Brain microvascular endothelial cell (primary cell): ENCODE results near the gene HSD11B1L.

Source experiments
- DNase-seq: peaks from one replicate; pipeline ENCODE4 v3.0.0-alpha.2; 2020
- H3K27ac ChIP-seq: fragments of 250-450 bp; sonication (Bioruptor Pico); 2 replicates; pipeline ENCODE4 v1.5.1; 2020; ENCODE audit warnings: mild to moderate bottlenecking, moderate library complexity
- H3K27me3 ChIP-seq: fragments of 250-450 bp; sonication (Bioruptor Pico); replicated peaks from 2 replicates; pipeline ENCODE4 v1.5.1; 2020; ENCODE audit warnings: mild to moderate bottlenecking
- H3K36me3 ChIP-seq: fragments of 250-450 bp; sonication (Bioruptor Pico); replicated peaks from 2 replicates; pipeline ENCODE4 v1.5.1; 2020; ENCODE audit warnings: mild to moderate bottlenecking
- H3K4me3 ChIP-seq: 2 replicates; pipeline ENCODE4 v1.5.1; 2011; ENCODE audit warnings: low read depth, mild to moderate bottlenecking, control low read depth, low read length, moderate library complexity
- CTCF ChIP-seq: IDR thresholded peaks from 2 replicates; pipeline ENCODE4 v1.5.1; 2011; ENCODE audit warnings: low read depth, mild to moderate bottlenecking, moderate library complexity, low read length, control low read depth, inconsistent platforms; ENCODE audit errors: missing control alignments
- in situ Hi-C: cut with HindIII; loops from 2 replicates; pipeline ENCODE4 v1.10.0; 2017; ENCODE audit warnings: low sequenced_read_pairs, low pct_ligation_motif_present

HSD11B1L gene

GRCh38 chr19:5666921-5667610 lies 13.8 kb upstream of the HSD11B1L start:
- in situ Hi-C loops: no loop called here
- Histone ChIP-seq H3K27me3 (no peaks in the 10 kb centered on the region), H3K4me3 (no peak overlapping the region), H3K27ac (no peak overlapping the region), H3K36me3 (peaks cover 72% of the 10 kb centered on the region)
- DNase-seq: no peak
- no peak for TF ChIP-seq CTCF

GRCh38 chr19:5667751-5668271 lies 13.0 kb upstream of the HSD11B1L start:
- TF ChIP-seq CTCF: no peak
- DNase-seq: no peak
- Histone ChIP-seq H3K27ac (no peak overlapping the region), H3K4me3 (no peak overlapping the region), H3K36me3 (peaks cover 64% of the 10 kb centered on the region), H3K27me3 (no peaks in the 10 kb centered on the region)
- in situ Hi-C loops: no loop called here

GRCh38 chr19:5669212-5669611 lies 11.6 kb upstream of the HSD11B1L start:
- no peak for DNase-seq
- Histone ChIP-seq H3K27me3 (no peaks in the 10 kb centered on the region), H3K36me3 (peaks cover 50% of the 10 kb centered on the region), H3K4me3 (no peak overlapping the region), H3K27ac (no peak overlapping the region)
- in situ Hi-C loops: no loop called here
- TF ChIP-seq CTCF: no peak

- Histone ChIP-seq H3K27me3 (no peaks in the 10 kb centered on the region), H3K27ac (no peak overlapping the region), H3K4me3 (no peak overlapping the region), H3K36me3 (peaks cover 31% of the 10 kb centered on the region)
- in situ Hi-C loops: no loop called here
- DNase-seq: no peak
- TF ChIP-seq CTCF: no peak
Measured at GRCh38 chr19:5671600-5671999, 9.2 kb upstream of the HSD11B1L start.

- in situ Hi-C loops: no loop called here
- H3K4me3 ChIP-seq: no peak overlapping the region
- no peak for TF ChIP-seq CTCF
- no peak for DNase-seq
- H3K27ac ChIP-seq: no peak overlapping the region
- H3K36me3 ChIP-seq: peaks cover 19% of the 10 kb centered on the region
- no peaks in the 10 kb centered on the region for H3K27me3 ChIP-seq
Measured at GRCh38 chr19:5672708-5673459, 7.9 kb upstream of the HSD11B1L start.
